ENCODE results near the gene ACTA2.

ACTA2 gene

GRCh38 chr10:88918191-88918905, 34.2 kb downstream of the ACTA2 start:
- no peak for DNase-seq

DNA sequence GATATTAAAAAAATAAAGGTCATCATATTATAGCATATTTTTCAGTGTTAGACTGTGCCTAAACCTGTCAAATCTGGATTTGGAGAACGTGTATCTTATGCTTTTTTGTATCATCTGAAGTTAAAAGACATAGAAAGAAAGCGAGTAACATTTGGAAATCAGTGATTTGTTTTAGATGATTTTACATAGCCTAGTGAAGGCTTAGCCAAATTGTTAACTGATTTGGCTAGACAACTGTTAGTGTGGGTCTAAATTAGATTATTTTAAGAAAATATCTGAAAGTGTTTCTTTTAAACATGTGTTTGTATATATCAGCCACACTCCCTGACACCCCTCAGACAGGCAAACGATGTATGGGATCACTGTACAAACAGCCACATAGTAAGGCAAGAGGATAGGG, 35.6 kb downstream of the ACTA2 start:
- DNase-seq: no peak

GRCh38 chr10:88916231-88916630, 36.3 kb downstream of the ACTA2 start:
- no peak for DNase-seq

DNA sequence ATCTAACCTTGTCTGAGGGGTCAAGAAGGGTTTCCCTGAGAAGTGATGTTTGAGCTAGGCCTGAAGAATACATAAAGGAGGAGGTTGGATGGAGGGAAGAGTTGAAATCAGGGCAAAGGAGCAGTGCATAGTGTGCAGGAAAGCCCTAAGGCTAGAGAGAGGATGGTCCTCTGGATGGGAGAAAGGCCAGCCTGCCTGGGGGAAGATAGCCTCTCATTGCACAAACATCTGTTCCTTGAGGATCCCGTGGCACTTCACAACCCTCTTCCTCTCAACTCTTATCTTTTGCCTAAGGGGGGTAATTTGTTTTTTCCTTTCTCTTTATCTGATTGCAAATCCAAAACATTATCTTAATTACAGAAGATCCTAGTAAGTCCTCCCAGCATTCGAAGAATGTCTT, 36.8 kb downstream of the ACTA2 start:
- no peak for DNase-seq

DNA sequence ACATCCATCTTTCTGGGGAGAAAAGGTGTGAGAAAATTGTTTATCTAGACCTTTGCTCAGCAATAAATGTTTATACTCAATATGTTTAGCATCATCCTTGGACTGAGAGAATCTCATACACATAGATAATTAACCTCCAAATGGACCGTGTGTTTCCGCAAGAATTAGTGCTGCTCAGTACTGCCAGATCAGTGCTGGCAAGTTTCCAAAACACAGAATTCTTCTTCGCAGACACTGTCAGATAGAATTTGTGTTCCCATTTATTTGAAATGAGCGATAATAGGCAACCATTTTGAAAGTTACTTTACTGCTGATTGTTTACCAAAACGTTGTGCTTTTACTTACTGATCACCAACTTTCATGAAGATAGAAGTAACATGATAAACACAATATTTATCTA, 38.8 kb downstream of the ACTA2 start:
- DNase-seq: no peak

GRCh38 chr10:88913127-88913526, 39.4 kb downstream of the ACTA2 start:
- DNase-seq: no peak

DNA sequence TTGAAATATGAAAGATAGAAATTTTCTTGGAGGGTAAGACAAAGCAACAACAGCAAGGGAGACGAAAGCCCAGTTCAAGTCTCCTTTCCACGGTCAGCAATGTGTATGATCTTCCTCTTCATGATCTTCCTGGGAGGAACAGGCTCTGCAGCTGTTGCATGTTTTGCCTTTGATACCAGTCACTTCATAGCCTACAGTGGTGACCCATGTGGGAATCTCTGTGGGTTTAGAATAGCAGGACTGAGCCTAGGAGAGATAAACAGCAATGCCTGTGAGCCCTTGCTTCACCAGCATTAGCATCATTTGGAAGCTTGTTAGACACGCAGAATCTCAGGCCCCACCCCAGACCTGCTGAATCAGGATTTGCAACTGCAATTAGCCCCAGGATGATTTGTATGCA, 40.7 kb downstream of the ACTA2 start:
- DNase-seq: no peak

DNA sequence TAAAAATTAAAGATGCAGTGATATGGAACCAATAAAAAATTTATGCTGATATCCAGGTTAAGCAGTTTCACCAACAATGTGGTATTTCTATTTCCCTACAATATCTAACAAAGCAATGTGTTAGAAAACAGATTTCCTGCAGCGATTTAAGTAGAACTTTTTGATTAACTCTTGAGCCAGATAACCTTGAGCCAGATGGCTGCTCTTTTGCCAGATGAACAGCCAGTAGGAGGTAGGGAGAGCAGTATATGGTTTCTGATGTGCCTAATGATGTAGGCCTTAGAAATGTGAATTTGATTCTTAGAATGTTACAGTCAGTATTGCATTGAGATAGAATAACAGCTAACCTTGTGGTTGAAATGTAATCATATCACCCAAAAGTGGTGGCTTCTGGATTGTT, 41.5 kb downstream of the ACTA2 start:
- DNase-seq: no peak

DNA sequence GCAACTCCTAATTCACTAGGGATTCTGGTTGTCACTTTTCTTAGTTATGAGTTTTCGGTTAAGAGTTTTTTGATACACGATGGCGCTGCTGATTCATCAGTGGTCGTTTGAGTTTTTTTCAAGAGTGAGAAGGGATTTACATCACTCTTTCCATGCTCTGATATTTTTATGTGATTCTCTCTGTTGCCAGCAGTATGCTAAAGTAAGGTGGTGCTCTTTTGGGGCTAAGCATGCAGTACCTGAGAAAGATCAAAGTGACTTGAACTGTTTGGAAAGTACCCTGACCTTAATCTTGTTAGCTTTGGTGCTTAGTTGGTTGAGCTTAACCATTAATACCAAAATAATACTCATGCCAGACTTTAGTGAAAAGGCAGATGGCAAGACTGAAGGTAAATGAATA, 44.4 kb downstream of the ACTA2 start:
- DNase-seq: no peak

GRCh38 chr10:88906921-88907320, 45.7 kb downstream of the ACTA2 start:
- no peak for DNase-seq

- no peak for DNase-seq
These were observed 48.9 kb downstream of the ACTA2 start for GRCh38 chr10:88903715-88904114.

DNA sequence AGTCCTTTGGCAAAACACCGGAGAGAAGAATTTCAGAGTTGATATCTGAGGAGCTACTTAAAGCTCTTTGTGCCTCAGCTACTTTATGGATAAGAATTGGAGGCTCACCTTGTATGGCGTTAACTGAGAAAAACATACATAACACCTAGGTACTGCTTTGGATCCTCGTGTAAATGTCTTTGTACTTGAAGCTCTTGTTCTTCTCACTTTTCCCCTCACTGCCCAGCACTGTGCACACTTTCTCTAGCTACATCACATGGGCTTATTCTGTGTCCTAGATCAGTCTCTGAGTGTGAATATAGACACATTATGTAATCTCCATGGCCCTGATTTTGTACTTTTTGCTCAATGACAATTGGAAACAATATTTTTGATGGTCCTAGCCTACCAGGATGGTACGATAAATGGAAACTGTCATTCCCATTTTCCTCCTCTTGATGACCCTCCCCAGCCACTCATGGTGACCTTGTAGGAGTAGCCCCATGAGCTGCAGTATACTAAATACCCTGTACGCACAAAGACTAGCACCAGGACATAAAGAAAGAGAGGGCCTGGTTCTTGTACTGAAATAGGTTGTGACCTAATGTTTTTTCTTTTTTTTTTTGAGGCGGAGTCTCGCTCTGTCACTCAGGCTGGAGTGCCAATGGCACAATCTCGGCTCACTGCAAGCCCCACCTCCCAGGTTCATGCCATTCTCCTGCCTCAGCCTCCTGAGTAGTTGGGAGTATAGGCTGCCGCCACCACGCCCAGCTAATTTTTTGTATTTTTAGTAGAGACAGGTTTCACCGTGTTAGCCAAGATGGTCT, 50.4 kb downstream of the ACTA2 start:
- no peak for DNase-seq

GRCh38 chr10:88901206-88901983, 51.2 kb downstream of the ACTA2 start:
- DNase-seq: no peak

DNA sequence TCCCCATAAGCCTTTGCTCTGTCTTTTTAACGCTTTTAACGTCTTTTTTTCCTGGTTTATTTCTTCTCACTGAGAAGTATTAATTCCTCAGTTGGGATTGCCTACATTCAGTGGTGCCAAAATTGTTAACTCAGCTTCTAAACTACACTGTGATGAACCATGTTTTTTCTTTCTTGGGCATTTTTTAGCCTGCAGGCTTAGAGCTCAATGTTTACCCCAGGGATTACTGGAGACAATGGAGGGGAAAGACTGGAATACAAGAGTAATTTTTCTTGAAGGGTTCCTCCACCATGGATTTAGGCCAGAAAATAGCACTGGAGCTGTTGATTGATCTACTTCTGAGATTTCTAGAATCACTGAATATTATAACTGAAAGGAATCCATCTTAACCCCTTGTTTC, 52.7 kb downstream of the ACTA2 start:
- DNase-seq: no peak

GRCh38 chr10:88898727-88899126, 53.8 kb downstream of the ACTA2 start:
- DNase-seq: no peak

GRCh38 chr10:88896994-88897853, 55.3 kb downstream of the ACTA2 start:
- DNase-seq: peak; percentile 11 to 19

DNA sequence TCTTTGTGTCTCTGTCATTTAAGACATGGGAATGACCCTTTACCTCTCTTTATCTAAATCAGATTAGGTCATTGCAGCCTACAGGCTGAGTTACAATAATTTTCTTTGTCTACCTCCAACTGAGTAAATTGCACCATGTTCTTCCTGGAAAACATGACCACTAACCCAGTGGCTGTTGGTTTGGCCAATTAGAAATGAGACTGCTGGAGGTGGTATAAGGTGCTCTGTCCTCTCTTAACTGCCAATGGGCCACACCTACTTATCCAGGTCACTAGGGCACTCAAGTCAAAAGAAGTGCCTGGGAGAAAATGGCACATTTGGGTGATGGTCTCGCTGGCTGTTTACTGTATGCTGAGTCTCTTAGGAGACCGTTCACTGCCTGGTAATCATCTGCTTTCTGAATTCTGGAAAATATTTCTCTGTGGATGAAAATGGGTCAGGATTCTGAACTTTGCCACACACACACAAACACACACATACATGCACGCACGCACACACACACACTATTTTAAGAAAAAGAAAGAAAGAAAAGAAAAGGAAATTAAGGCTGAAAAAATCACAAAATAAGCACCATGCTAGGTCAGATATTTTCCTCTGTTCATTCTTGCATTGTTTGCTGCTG, 56.1 kb downstream of the ACTA2 start:
- DNase-seq: no peak

- DNase-seq: no peak
These were observed 57.3 kb downstream of the ACTA2 start for GRCh38 chr10:88895250-88895649.

DNA sequence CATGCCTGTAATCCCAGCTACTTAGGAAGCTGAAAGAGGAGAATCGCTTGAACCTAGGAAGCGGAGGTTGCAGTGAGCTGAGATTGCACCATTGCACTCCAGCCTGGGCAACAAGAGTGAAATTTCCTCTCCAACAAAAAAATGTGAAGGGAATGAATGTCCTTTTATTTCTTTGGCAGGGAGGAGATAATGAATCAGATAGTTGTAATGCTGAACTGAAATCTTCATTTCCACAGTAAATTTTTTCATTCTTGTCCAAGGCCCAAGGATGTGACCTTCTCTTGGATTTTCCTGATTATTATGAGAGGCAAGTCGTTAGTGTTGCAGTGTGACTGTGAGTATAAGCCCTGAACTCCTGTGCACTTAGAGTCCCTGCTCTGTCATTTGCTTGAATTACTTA, 59.0 kb downstream of the ACTA2 start:
- DNase-seq: no peak

DNA sequence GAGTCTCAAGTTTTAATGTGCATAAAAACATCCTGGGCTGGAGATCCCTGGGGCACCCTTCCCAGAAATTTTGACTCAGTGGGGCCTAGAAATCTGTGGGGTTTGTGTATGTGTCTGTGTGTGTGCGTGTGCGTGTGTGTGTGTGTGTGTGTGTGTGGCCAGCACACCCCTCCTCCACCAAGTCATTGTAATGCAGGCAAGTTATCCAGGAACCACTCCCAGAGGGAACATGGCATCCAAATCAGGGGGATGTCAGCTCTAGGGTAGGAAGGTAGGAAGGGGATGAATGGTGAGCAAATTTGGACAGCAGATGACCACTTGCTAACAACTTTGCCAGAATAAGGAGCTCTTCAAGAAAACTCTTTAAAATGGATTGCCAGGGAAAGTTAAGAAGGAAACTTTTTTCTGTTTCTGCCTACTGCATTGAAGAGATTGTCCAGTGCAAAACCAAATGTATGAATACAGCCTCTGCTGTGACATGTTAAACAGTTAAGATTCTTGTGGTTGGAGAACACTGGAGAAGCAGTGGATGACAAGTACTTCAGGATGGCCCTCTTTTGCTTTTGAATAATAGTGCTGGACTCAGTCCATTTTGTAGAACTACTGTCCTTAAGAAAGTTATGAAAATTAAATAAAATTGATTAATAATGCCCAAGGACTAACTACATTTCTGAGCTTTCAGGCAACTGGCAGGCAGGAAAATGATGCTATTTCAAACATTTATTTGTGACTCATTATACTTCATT, 60.2 kb downstream of the ACTA2 start:
- no peak for DNase-seq

GRCh38 chr10:88890681-88891381, 61.7 kb downstream of the ACTA2 start:
- no peak for DNase-seq

Measured in activated CD4-positive, alpha-beta T cell treated with anti-CD3 and anti-CD28 coated beads, Interleukin-2, amount 50 U/mL, for 4 hours (primary cell).